CD8-positive, alpha-beta memory T cell (primary cell): Measurements from ENCODE around the gene SV2C. TPM values are rescaled to one million over a fixed set of nuclear protein-coding genes. Genes with fewer than 3 reads are reported as not detected.

ENCODE experiments used
- CTCF ChIA-PET: fragments of 350-600 bp; sonication (Branson Sonifier 250); formaldehyde crosslinking; loops from one replicate; lab custom pipeline; 2021; ENCODE audit warnings: antibody characterized with exemption; lab: Charles Lee
- POLR2A ChIA-PET: fragments of 350-600 bp; sonication (Branson Sonifier 250); formaldehyde crosslinking; loops from one replicate; lab custom pipeline; 2021; ENCODE audit warnings: antibody characterized with exemption; lab: Charles Lee
- DNase-seq, 5 donors: peaks; one replicate each; pipeline versions ENCODE4 v3.0.0 to v3.0.0-alpha.2; 2020 to 2022; ENCODE audit warnings: mixed read lengths in 1 of 5
- H3K27ac ChIP-seq: one replicate; pipeline ENCODE4 v1.7.0; 2013; ENCODE audit warnings: low read depth, mild to moderate bottlenecking, low read length, moderate library complexity
- H3K27me3 ChIP-seq: 2 replicates; pipeline ENCODE4 v1.7.0; 2013; ENCODE audit warnings: low read length, mild to moderate bottlenecking; ENCODE audit not compliant: insufficient read depth, poor library complexity, severe bottlenecking
- H3K36me3 ChIP-seq: 2 replicates; pipeline ENCODE4 v1.7.0; 2013; ENCODE audit warnings: mild to moderate bottlenecking, low read length, moderate library complexity; ENCODE audit not compliant: insufficient read depth
- H3K4me1 ChIP-seq: 2 replicates; pipeline ENCODE4 v1.7.0; 2013; ENCODE audit warnings: mild to moderate bottlenecking, low read length, moderate library complexity; ENCODE audit not compliant: insufficient read depth
- H3K4me3 ChIP-seq: 2 replicates; pipeline ENCODE4 v1.7.0; 2013; ENCODE audit warnings: mild to moderate bottlenecking, low read length
- H3K9me3 ChIP-seq: 2 replicates; pipeline ENCODE4 v1.7.0; 2013; ENCODE audit warnings: mild to moderate bottlenecking, low read length
- H3K27ac Mint-ChIP-seq, 8 donors: one replicate each; pipeline ENCODE4 v1.8.0; 2020 to 2021; ENCODE audit warnings: mixed read lengths in 8 of 8, mild to moderate bottlenecking in 6 of 8, inconsistent platforms in 3 of 8, moderate library complexity in 3 of 8
- H3K27me3 Mint-ChIP-seq, 2 donors: one replicate each; pipeline ENCODE4 v1.8.0; 2020 to 2021; ENCODE audit warnings: mixed read lengths in 2 of 2, mild to moderate bottlenecking in 1 of 2, moderate library complexity in 1 of 2
- H3K36me3 Mint-ChIP-seq, 3 donors: one replicate each; pipeline ENCODE4 v1.8.0; 2020 to 2021; ENCODE audit warnings: mixed read lengths in 3 of 3, inconsistent platforms in 1 of 3, mild to moderate bottlenecking in 1 of 3
- H3K4me1 Mint-ChIP-seq, 3 donors: one replicate each; pipeline ENCODE4 v1.8.0; 2020 to 2021; ENCODE audit warnings: mixed read lengths in 3 of 3, inconsistent platforms in 1 of 3, mild to moderate bottlenecking in 1 of 3
- H3K4me3 Mint-ChIP-seq, 7 donors: one replicate each; pipeline ENCODE4 v1.8.0; 2020 to 2021; ENCODE audit warnings: mixed read lengths in 7 of 7, mild to moderate bottlenecking in 6 of 7, moderate library complexity in 4 of 7, inconsistent platforms in 2 of 7
- H3K9me3 Mint-ChIP-seq, 5 donors: one replicate each; pipeline ENCODE4 v1.8.0; 2020 to 2022; ENCODE audit warnings: mixed read lengths in 5 of 5, mild to moderate bottlenecking in 3 of 5, moderate library complexity in 2 of 5, inconsistent platforms in 1 of 5
- polyA plus RNA-seq: library from polyadenylated mRNA; unstranded; fragments of 300-500 nt; fragmentation: Illumina TruSeq; gene quantifications from one replicate; pipeline ENCODE4 v1.2.3, GENCODE V29; 2021
- total RNA-seq, 2 experiments: library from RNA; stranded (reverse); gene quantifications; one replicate each; pipeline ENCODE4 v1.2.3, GENCODE V29; 2021

The SV2C gene
- total and polyA plus RNA-seq, 3 experiments from 2014 or later = not detected

DNA sequence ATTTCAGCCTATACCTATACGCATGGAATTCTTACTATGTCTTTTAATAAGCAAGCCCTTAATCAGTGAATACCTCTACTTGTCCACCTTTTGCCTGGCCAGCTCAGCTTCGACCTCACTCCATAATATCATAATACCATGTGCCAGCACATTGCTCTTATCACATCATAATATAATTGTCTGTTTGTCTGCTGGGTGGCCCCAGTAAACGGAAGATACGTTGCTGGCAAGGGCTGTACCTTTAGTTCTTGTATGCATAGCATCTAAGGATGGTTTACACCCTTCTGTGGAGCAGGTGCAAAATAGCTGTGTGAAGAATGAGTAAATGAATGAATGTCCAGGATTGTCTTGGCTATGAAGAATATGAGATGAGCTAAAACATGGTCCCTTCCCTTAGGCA, 29.9 kb downstream of the SV2C start:
- Mint-ChIP-seq H3K27ac (no peak overlapping the region), H3K4me3 (no peak overlapping the region), H3K27me3 (peaks cover 23 to 36% of the 10 kb centered on the region in 2 donors), H3K9me3 (no peaks in the 10 kb centered on the region), H3K4me1 (peaks cover 0 to 5% (median 4%) of the 10 kb centered on the region in 3 donors), H3K36me3 (peaks cover 0 to 1% (median 0%) of the 10 kb centered on the region in 3 donors)
- Histone ChIP-seq H3K4me3 (no peak overlapping the region), H3K4me1 (no peaks in the 10 kb centered on the region), H3K9me3 (no peaks in the 10 kb centered on the region), H3K36me3 (no peaks in the 10 kb centered on the region), H3K27me3 (no peaks in the 10 kb centered on the region), H3K27ac (no peak overlapping the region)
- DNase-seq = no peak
- ChIA-PET POLR2A (no interaction called here), CTCF (interaction anchor here (1.5 kb wide), 1 partner anchor 62 kb away, joined by 3 read pairs; no protein-coding TSS in a partner anchor)

DNA sequence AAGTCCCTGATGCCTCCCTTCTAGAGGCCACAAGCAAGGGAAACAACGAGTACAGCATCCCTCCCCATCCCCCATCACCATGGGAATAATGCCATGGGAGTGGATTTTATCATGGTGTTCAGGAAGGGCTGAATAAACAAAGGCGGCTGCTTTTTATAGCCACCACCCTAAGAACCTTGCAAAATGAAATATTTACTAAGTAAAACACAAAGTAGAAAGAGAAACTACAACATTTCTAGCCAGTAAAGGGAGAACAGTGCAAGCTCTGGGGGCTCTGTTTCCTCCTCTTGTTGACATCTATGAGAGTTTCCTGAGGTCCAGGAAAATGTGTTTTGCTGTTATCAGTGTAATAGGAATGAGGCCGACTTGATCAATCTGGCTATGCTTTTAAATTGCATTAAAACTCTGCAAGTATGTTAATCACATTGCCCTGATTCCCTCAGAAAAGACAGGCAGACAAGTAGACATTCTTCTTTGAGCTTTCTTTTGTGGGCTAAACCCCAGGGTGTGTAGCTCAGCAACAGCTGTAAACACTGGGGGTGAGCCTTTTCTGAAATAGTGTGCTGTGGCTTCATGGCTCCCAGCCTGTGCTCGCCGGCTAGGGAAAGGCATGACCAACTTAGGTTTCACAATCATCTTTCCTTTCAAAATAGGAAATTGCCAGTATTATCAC, 31.1 kb downstream of the SV2C start:
- POLR2A ChIA-PET = no interaction called here
- Mint-ChIP-seq H3K9me3 (no peaks in the 10 kb centered on the region), H3K27me3 (peaks cover 22 to 31% of the 10 kb centered on the region in 2 donors), H3K36me3 (peaks cover 0 to 1% (median 0%) of the 10 kb centered on the region in 3 donors), H3K27ac (no peak overlapping the region), H3K4me1 (peaks cover 0 to 5% (median 4%) of the 10 kb centered on the region in 3 donors), H3K4me3 (no peak overlapping the region)
- H3K9me3 ChIP-seq = no peaks in the 10 kb centered on the region
- no peak overlapping the region for H3K4me3 ChIP-seq
- H3K27me3 ChIP-seq = no peaks in the 10 kb centered on the region
- H3K4me1 ChIP-seq = no peaks in the 10 kb centered on the region
- no peak overlapping the region for H3K27ac ChIP-seq
- H3K36me3 ChIP-seq = no peaks in the 10 kb centered on the region
- DNase-seq = no peak
- CTCF ChIA-PET = interaction anchor here (1.5 kb wide), 1 partner anchor 61 kb away, joined by 3 read pairs; no protein-coding TSS in a partner anchor

DNA sequence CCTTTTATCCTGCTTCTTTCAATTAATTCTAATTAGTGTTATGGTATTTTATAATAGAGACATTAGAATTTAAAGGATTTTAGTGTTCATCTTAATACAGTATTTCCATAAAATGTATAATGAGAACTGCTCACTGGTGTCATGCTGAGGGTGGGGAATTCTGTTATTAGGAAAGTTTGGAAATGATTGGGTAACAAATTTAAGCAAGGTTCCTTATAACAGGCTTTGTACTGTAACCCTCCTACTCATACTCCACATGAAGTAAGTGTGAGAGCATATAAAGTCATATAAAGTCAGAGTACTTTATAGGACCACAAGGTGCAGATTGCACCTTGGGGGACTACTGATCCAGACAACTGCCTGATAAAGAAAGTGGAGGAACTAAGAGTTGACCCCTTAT, 42.2 kb downstream of the SV2C start:
- H3K4me3 ChIP-seq = no peak overlapping the region
- no peaks in the 10 kb centered on the region for H3K4me1 ChIP-seq
- peaks cover 14 to 44% of the 10 kb centered on the region in 2 donors for H3K27me3 Mint-ChIP-seq

DNA sequence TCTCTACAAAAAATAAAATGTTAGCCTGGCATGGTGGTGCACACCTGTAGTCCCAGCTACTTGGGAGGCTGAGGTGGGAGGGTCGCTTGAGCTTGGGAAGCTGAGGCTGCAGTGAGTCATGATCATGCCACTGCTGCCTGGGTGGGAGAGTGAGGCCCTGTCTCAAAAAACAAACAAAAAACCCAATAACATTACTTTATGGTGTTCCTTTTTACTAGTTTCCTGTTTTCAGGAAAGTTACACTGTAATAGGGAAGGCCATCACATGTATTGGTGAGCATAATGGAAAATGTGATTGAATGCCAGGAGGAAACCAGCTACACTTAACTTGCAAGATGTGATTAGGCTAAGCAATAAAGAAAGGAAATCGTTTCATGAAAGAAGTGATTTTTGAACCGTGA, 42.7 kb downstream of the SV2C start:
- Histone ChIP-seq H3K36me3 (no peaks in the 10 kb centered on the region), H3K4me3 (no peak overlapping the region), H3K27ac (no peak overlapping the region), H3K9me3 (no peaks in the 10 kb centered on the region), H3K4me1 (no peaks in the 10 kb centered on the region), H3K27me3 (no peaks in the 10 kb centered on the region)
- Mint-ChIP-seq H3K4me1 (no peaks in the 10 kb centered on the region), H3K36me3 (no peaks in the 10 kb centered on the region), H3K27me3 (peaks cover 15 to 49% of the 10 kb centered on the region in 2 donors), H3K9me3 (peaks cover 0 to 2% (median 0%) of the 10 kb centered on the region in 5 donors), H3K4me3 (no peak overlapping the region), H3K27ac (no peak overlapping the region)
- CTCF ChIA-PET = no interaction called here
- POLR2A ChIA-PET = no interaction called here
- no peak for DNase-seq

More for the DNA sequence above, 42.2 kb downstream of the SV2C start:
- H3K4me3 Mint-ChIP-seq = no peak overlapping the region
- ChIA-PET POLR2A (no interaction called here), CTCF (no interaction called here)
- peaks cover 0 to 2% (median 0%) of the 10 kb centered on the region in 5 donors for H3K9me3 Mint-ChIP-seq
- Histone ChIP-seq H3K36me3 (no peaks in the 10 kb centered on the region), H3K27me3 (no peaks in the 10 kb centered on the region), H3K9me3 (no peaks in the 10 kb centered on the region), H3K27ac (no peak overlapping the region)
- no peak for DNase-seq
- no peaks in the 10 kb centered on the region for H3K4me1 Mint-ChIP-seq
- H3K27ac Mint-ChIP-seq = peak overlapping the region in 1 of 8 donors; percentile 36
- H3K36me3 Mint-ChIP-seq = no peaks in the 10 kb centered on the region

DNA sequence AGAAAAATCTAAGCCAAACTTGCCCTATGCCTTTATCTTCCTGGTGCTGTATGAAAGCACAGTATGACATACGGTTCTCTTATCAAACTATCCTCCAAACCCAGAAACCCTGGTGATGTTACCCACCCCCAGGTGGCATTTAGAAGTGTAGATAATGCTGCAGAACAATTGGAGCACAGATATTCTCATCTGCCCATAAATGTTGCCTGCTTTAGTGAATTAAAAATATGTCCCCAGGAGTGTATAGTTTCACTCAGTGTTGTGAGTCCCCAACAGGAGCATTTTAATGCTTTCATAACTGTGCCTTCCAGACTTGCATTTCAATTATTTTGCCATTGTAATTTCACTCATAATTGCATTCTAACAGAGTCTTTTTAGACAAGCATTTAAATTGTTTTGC, 50.8 kb downstream of the SV2C start:
- no peak for DNase-seq
- CTCF ChIA-PET = no interaction called here
- POLR2A ChIA-PET = no interaction called here
- H3K27ac ChIP-seq = no peak overlapping the region
- H3K27ac Mint-ChIP-seq = no peak overlapping the region
- H3K4me1 ChIP-seq = no peaks in the 10 kb centered on the region
- no peaks in the 10 kb centered on the region for H3K27me3 ChIP-seq
- no peaks in the 10 kb centered on the region for H3K36me3 Mint-ChIP-seq
- H3K9me3 ChIP-seq = no peaks in the 10 kb centered on the region
- H3K36me3 ChIP-seq = no peaks in the 10 kb centered on the region
- no peak overlapping the region for H3K4me3 ChIP-seq
- H3K4me1 Mint-ChIP-seq = no peaks in the 10 kb centered on the region
- no peaks in the 10 kb centered on the region for H3K9me3 Mint-ChIP-seq
- no peak overlapping the region for H3K4me3 Mint-ChIP-seq
- H3K27me3 Mint-ChIP-seq = peaks cover 4 to 26% of the 10 kb centered on the region in 2 donors

DNA sequence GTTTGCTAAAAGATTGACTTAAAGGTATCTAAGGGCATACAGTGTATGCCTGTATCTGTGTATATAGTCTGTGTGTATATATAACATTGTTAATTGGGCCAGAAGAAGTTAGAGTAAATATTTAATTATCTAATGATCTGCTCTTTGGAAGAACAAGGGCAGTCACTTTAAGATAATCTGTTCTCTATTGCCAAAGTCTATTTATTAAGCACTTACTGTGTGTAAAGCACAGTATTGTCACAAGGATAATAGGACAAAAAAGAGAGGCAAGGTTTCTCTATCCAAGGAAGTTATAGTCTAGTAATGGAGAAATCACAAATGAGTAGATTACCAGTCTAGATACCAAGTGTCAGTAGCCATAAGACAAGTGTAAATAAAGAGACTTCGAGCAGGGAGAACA, 51.5 kb downstream of the SV2C start:
- no peaks in the 10 kb centered on the region for H3K4me1 Mint-ChIP-seq
- H3K4me3 Mint-ChIP-seq = no peak overlapping the region

DNA sequence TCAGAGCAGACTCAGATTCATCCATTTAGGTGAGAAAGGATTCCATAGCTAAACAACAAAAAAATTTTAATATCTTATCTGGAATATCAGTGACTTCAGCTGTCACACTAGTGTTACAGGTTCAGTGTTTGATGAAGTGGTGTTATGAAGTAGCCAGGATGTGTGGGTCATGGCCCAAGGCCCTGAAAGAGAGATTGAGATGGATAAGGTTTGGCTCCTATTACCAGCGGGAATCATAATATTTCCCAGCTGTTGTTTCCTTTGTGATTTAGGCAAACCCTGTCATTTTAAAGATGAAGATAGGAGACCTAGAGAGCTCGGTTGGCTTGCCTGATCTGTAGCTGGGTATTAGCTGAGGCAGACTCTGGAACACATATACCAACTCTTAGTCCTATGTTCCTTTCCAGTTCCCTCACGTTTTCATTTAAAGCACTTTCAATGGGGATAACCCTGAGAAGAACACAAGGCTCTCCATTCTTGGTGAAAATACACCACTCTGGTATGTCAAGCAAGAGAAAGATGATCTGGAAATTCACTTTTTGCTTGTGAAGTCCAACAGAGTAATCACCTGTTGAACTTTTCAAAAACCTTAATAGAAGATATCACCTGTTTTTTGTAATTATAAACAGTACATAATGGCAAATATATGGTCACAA, 54.8 kb downstream of the SV2C start:
- H3K36me3 ChIP-seq = no peaks in the 10 kb centered on the region
- Mint-ChIP-seq H3K9me3 (no peaks in the 10 kb centered on the region), H3K4me1 (no peaks in the 10 kb centered on the region), H3K27ac (no peak overlapping the region), H3K27me3 (peaks cover 8 to 36% of the 10 kb centered on the region in 2 donors), H3K4me3 (no peak overlapping the region), H3K36me3 (no peaks in the 10 kb centered on the region)
- POLR2A ChIA-PET = no interaction called here
- H3K27me3 ChIP-seq = no peaks in the 10 kb centered on the region
- no peak overlapping the region for H3K4me3 ChIP-seq
- CTCF ChIA-PET = interaction anchor here (1.0 kb wide), 1 partner anchor 37 kb away, joined by 3 read pairs; no protein-coding TSS in a partner anchor
- H3K27ac ChIP-seq = no peak overlapping the region
- H3K4me1 ChIP-seq = no peaks in the 10 kb centered on the region
- H3K9me3 ChIP-seq = no peaks in the 10 kb centered on the region
- DNase-seq = no peak

More for the DNA sequence above, 51.5 kb downstream of the SV2C start:
- no peaks in the 10 kb centered on the region for H3K36me3 ChIP-seq
- no peak overlapping the region for H3K27ac ChIP-seq
- ChIA-PET CTCF (interaction anchor here (0.8 kb wide), 1 partner anchor 40 kb away, joined by 3 read pairs; no protein-coding TSS in a partner anchor), POLR2A (no interaction called here)
- Mint-ChIP-seq H3K36me3 (no peaks in the 10 kb centered on the region), H3K27ac (no peak overlapping the region), H3K9me3 (no peaks in the 10 kb centered on the region), H3K27me3 (peaks cover 4 to 29% of the 10 kb centered on the region in 2 donors)
- H3K4me1 ChIP-seq = no peaks in the 10 kb centered on the region
- DNase-seq = no peak
- no peaks in the 10 kb centered on the region for H3K27me3 ChIP-seq
- no peak overlapping the region for H3K4me3 ChIP-seq
- no peaks in the 10 kb centered on the region for H3K9me3 ChIP-seq

DNA sequence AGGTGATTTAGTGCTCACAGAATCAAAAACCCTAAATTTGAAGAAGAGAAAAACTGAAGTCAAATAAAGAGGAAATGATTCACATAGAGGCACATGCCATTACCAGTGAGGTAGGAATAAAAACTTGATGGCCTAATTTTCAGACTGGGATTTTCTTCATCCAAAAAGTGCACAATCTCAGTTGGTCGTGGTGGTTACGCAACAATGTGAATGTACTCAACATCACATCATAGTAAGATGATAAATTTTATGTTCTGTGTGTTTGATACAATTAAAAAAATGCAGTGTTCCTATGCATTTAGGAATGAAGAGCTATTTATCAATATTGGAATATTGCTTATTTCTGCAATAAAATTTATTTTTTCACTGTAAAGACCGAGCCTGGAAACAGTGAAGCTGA, 60.7 kb downstream of the SV2C start:
- no peaks in the 10 kb centered on the region for H3K4me1 Mint-ChIP-seq
- no peaks in the 10 kb centered on the region for H3K4me1 ChIP-seq
- no peaks in the 10 kb centered on the region for H3K36me3 ChIP-seq
- H3K27me3 Mint-ChIP-seq = peaks cover 6 to 15% of the 10 kb centered on the region in 2 donors
- DNase-seq = no peak
- H3K9me3 Mint-ChIP-seq = no peaks in the 10 kb centered on the region
- no peaks in the 10 kb centered on the region for H3K27me3 ChIP-seq
- H3K27ac Mint-ChIP-seq = no peak overlapping the region
- no peak overlapping the region for H3K4me3 ChIP-seq
- no peak overlapping the region for H3K4me3 Mint-ChIP-seq
- no peaks in the 10 kb centered on the region for H3K36me3 Mint-ChIP-seq
- H3K27ac ChIP-seq = no peak overlapping the region
- H3K9me3 ChIP-seq = no peaks in the 10 kb centered on the region
- ChIA-PET CTCF (no interaction called here), POLR2A (no interaction called here)
